ENCODE results near the gene BACH2.

DNA sequence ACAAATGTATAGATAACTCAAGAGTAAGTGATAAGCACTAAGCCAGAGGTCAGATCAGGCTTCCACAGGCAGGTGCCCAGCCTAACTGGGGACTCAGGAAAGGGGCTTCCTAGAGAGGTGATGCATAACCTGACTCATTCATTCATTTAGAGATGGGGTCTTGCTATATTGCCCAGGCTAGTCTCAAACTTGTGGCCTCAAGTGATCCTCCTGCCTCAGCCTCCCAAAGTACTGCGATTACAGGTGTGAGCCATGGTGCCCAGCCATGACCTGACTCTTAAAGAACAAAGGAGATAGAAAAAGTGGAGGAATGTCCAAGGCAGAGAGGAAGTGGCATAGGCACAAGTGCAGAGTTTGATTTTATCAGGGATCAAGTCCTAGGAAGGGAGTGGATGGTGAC, 360.5 kb downstream of the BACH2 start:
- TF ChIP-seq, protein P1, sequence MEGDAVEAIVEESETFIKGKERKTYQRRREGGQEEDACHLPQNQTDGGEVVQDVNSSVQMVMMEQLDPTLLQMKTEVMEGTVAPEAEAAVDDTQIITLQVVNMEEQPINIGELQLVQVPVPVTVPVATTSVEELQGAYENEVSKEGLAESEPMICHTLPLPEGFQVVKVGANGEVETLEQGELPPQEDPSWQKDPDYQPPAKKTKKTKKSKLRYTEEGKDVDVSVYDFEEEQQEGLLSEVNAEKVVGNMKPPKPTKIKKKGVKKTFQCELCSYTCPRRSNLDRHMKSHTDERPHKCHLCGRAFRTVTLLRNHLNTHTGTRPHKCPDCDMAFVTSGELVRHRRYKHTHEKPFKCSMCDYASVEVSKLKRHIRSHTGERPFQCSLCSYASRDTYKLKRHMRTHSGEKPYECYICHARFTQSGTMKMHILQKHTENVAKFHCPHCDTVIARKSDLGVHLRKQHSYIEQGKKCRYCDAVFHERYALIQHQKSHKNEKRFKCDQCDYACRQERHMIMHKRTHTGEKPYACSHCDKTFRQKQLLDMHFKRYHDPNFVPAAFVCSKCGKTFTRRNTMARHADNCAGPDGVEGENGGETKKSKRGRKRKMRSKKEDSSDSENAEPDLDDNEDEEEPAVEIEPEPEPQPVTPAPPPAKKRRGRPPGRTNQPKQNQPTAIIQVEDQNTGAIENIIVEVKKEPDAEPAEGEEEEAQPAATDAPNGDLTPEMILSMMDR (conservative IDR thresholded peaks at IDR 0.05 in 1 of 2, IDR thresholded peaks at IDR 0.05 in 1 of 2; ENCODE audit: low read depth in 1 of 2, low read length in 2 of 2), result no peak
- TF ChIP-seq EZH2 (IDR thresholded peaks at IDR 0.05; ENCODE audit: low read length, missing control alignments), result no peak

All from fibroblast of lung (primary cell).